ENCODE data around the gene TRIP13.

The TRIP13 gene

GRCh38 chr5:949815-950560 lies 57.3 kb downstream of the TRIP13 start:
- DNase-seq: no peak

GRCh38 chr5:951940-952596 lies 59.4 kb downstream of the TRIP13 start:
- DNase-seq: no peak

- DNase-seq: no peak
Observed at GRCh38 chr5:952597-953271, 60.0 kb downstream of the TRIP13 start.

- no peak for DNase-seq
Observed at GRCh38 chr5:953535-954449, 61.1 kb downstream of the TRIP13 start.

GRCh38 chr5:955886-956761 lies 63.4 kb downstream of the TRIP13 start:
- no peak for DNase-seq

GRCh38 chr5:956941-957747 lies 64.5 kb downstream of the TRIP13 start:
- DNase-seq: no peak

- no peak for DNase-seq
Observed at GRCh38 chr5:957748-958485, 65.2 kb downstream of the TRIP13 start.

GRCh38 chr5:958701-959571 lies 66.3 kb downstream of the TRIP13 start:
- DNase-seq: no peak

GRCh38 chr5:959581-960531 lies 67.2 kb downstream of the TRIP13 start:
- DNase-seq: no peak

GRCh38 chr5:960551-960950 lies 67.9 kb downstream of the TRIP13 start:
- DNase-seq: no peak

GRCh38 chr5:961002-961710 lies 68.5 kb downstream of the TRIP13 start:
- no peak for DNase-seq

GRCh38 chr5:961711-962240 lies 69.1 kb downstream of the TRIP13 start:
- no peak for DNase-seq

- DNase-seq: no peak
Observed at GRCh38 chr5:962386-962785, 69.7 kb downstream of the TRIP13 start.

- no peak for DNase-seq
Observed at GRCh38 chr5:962801-963200, 70.1 kb downstream of the TRIP13 start.

GRCh38 chr5:963310-963672 lies 70.6 kb downstream of the TRIP13 start:
- DNase-seq: no peak

Measured in nucleus accumbens (tissue), 56 donors.